H9 (cell line): ENCODE measurements around the gene DNASE1L3. TPM values are rescaled to one million over a fixed set of nuclear protein-coding genes. Genes with fewer than 3 reads are reported as not detected.

ENCODE experiments used
- DNase-seq: peaks from one replicate; pipeline ENCODE4 v3.0.0-alpha.2; 2017
- H2AFZ ChIP-seq: one replicate; pipeline ENCODE4 v1.6.1; 2013; ENCODE audit warnings: mild to moderate bottlenecking, low read length, control low read depth, moderate library complexity
- H2AK5ac ChIP-seq: 2 replicates; pipeline ENCODE4 v1.6.1; 2013; ENCODE audit warnings: low read length, control low read depth, mixed read lengths; ENCODE audit not compliant: insufficient read length
- H2BK120ac ChIP-seq: one replicate; pipeline ENCODE4 v1.6.1; 2013; ENCODE audit warnings: low read depth, mild to moderate bottlenecking, low read length, control low read depth, inconsistent platforms; ENCODE audit not compliant: poor library complexity, severe bottlenecking
- H2BK12ac ChIP-seq: 2 replicates; pipeline ENCODE4 v1.6.1; 2013; ENCODE audit warnings: low read length, control low read depth, mixed read lengths, low read depth; ENCODE audit not compliant: insufficient read length
- H2BK15ac ChIP-seq: 2 replicates; pipeline ENCODE4 v1.6.1; 2013; ENCODE audit warnings: low read depth, low read length, control low read depth
- H2BK20ac ChIP-seq: one replicate; pipeline ENCODE4 v1.6.1; 2013; ENCODE audit warnings: low read depth, mild to moderate bottlenecking, low read length, control low read depth, inconsistent platforms; ENCODE audit not compliant: poor library complexity, severe bottlenecking
- H2BK5ac ChIP-seq: 2 replicates; pipeline ENCODE4 v1.6.1; 2013; ENCODE audit warnings: low read length, control low read depth, mixed read lengths; ENCODE audit not compliant: insufficient read length
- H3K14ac ChIP-seq: 2 replicates; pipeline ENCODE4 v1.6.1; 2013; ENCODE audit warnings: low read length, control low read depth; ENCODE audit not compliant: insufficient read depth
- H3K18ac ChIP-seq: 2 replicates; pipeline ENCODE4 v1.6.1; 2013; ENCODE audit warnings: low read depth, mild to moderate bottlenecking, mixed read lengths, low read length, control low read depth; ENCODE audit not compliant: insufficient read length
- H3K23ac ChIP-seq: 2 replicates; pipeline ENCODE4 v1.6.1; 2013; ENCODE audit warnings: low read length, control low read depth, mixed read lengths, low read depth; ENCODE audit not compliant: insufficient read length
- H3K23me2 ChIP-seq: 2 replicates; pipeline ENCODE4 v1.6.1; 2013; ENCODE audit warnings: low read depth, mild to moderate bottlenecking, mixed read lengths, low read length, control low read depth; ENCODE audit not compliant: insufficient read length, poor library complexity, severe bottlenecking
- H3K27ac ChIP-seq: 2 replicates; pipeline ENCODE4 v1.5.1; 2013; ENCODE audit warnings: low read length, control low read depth, mixed read lengths, low read depth; ENCODE audit not compliant: insufficient read length
- H3K27me3 ChIP-seq: 2 replicates; pipeline ENCODE4 v1.6.1; 2013; ENCODE audit warnings: low read length, control low read depth, inconsistent platforms; ENCODE audit not compliant: insufficient read depth
- H3K4ac ChIP-seq: 2 replicates; pipeline ENCODE4 v1.6.1; 2013; ENCODE audit warnings: low read depth, mild to moderate bottlenecking, control low read depth, inconsistent platforms, low read length, moderate library complexity
- H3K4me1 ChIP-seq: 2 replicates; pipeline ENCODE4 v1.6.1; 2013; ENCODE audit warnings: low read length, control low read depth, inconsistent platforms; ENCODE audit not compliant: insufficient read depth
- H3K4me2 ChIP-seq: 2 replicates; pipeline ENCODE4 v1.6.1; 2013; ENCODE audit warnings: low read length, control low read depth, mixed read lengths; ENCODE audit not compliant: insufficient read length, insufficient read depth
- H3K56ac ChIP-seq: 2 replicates; pipeline ENCODE4 v1.6.1; 2013; ENCODE audit warnings: low read depth, mild to moderate bottlenecking, mixed read lengths, low read length, control low read depth; ENCODE audit not compliant: insufficient read length
- H3K79me1 ChIP-seq: 2 replicates; pipeline ENCODE4 v1.6.1; 2013; ENCODE audit warnings: low read depth, mild to moderate bottlenecking, moderate library complexity, low read length, control low read depth, inconsistent platforms; ENCODE audit not compliant: insufficient read depth, poor library complexity, severe bottlenecking
- H3K79me2 ChIP-seq: 2 replicates; pipeline ENCODE4 v1.6.1; 2013; ENCODE audit warnings: low read length, control low read depth, inconsistent platforms; ENCODE audit not compliant: insufficient read depth
- H3K9ac ChIP-seq: 2 replicates; pipeline ENCODE4 v1.6.1; 2013; ENCODE audit warnings: low read length, control low read depth, mixed read lengths; ENCODE audit not compliant: insufficient read length; ENCODE audit errors: extremely low read depth
- H3K9me3 ChIP-seq: one replicate; pipeline ENCODE4 v1.6.1; 2013; ENCODE audit warnings: low read depth, low read length, inconsistent platforms; ENCODE audit not compliant: control insufficient read depth
- H3T11ph ChIP-seq: one replicate; pipeline ENCODE4 v1.6.1; 2013; ENCODE audit warnings: mild to moderate bottlenecking, low read length, control low read depth, inconsistent platforms
- H4K20me1 ChIP-seq: one replicate; pipeline ENCODE4 v1.6.1; 2013; ENCODE audit not compliant: control insufficient read depth, insufficient read length, insufficient read depth
- H4K5ac ChIP-seq: 2 replicates; pipeline ENCODE4 v1.6.1; 2013; ENCODE audit warnings: low read depth, mild to moderate bottlenecking, mixed read lengths, low read length, control low read depth; ENCODE audit not compliant: insufficient read length
- H4K8ac ChIP-seq: replicated peaks from 2 replicates; pipeline ENCODE4 v1.6.1; 2013; ENCODE audit warnings: low read length, control low read depth, mixed read lengths, low read depth; ENCODE audit not compliant: insufficient read length
- H4K91ac ChIP-seq: 2 replicates; pipeline ENCODE4 v1.6.1; 2013; ENCODE audit warnings: low read depth, mild to moderate bottlenecking, moderate library complexity, mixed read lengths, low read length, control low read depth; ENCODE audit not compliant: insufficient read length
- H3K27ac Mint-ChIP-seq, 3 experiments: 2 replicates in 2 of 3; 3 replicates in 1 of 3; pipeline ENCODE4 v1.8.0; 2020 to 2021; ENCODE audit warnings: mixed read lengths in 3 of 3, mild to moderate bottlenecking in 1 of 3, moderate library complexity in 1 of 3
- H3K27me3 Mint-ChIP-seq: 2 replicates; pipeline ENCODE4 v1.8.0; 2021; ENCODE audit warnings: low read depth, mild to moderate bottlenecking, moderate library complexity, mixed read lengths
- H3K36me3 Mint-ChIP-seq, 3 experiments: 2 replicates in 2 of 3; 3 replicates in 1 of 3; pipeline ENCODE4 v1.8.0; 2020 to 2021; ENCODE audit warnings: low read depth in 3 of 3, mixed read lengths in 3 of 3; ENCODE audit not compliant: insufficient read depth in 1 of 3
- H3K4me1 Mint-ChIP-seq, 2 experiments: 2 replicates each; pipeline ENCODE4 v1.8.0; 2020; ENCODE audit warnings: mixed read lengths in 2 of 2
- H3K4me3 Mint-ChIP-seq, 2 experiments: 2 replicates in 1 of 2; 3 replicates in 1 of 2; pipeline ENCODE4 v1.8.0; 2020 to 2021; ENCODE audit warnings: mild to moderate bottlenecking in 2 of 2, mixed read lengths in 2 of 2, moderate library complexity in 1 of 2
- H3K9me3 Mint-ChIP-seq, 2 experiments: 2 replicates in 1 of 2; 3 replicates in 1 of 2; pipeline ENCODE4 v1.8.0; 2020; ENCODE audit warnings: mild to moderate bottlenecking in 2 of 2, mixed read lengths in 2 of 2, moderate library complexity in 1 of 2
- CTCF ChIP-seq: fragments of 200-600 bp; sonication (generic); conservative IDR thresholded peaks from 3 replicates; pipeline ENCODE4 v1.8.0; 2021; ENCODE audit warnings: antibody characterized with exemption, mild to moderate bottlenecking
- WGBS: extraction: QIAGEN DNeasy Blood & Tissue Kit; methylation state at CpG from one replicate; pipeline ENCODE4 v1.1.7; 2013; ENCODE audit warnings: missing lambda C conversion rate, low lambda C conversion rate, mixed read lengths; ENCODE audit not compliant: insufficient read length; ENCODE audit errors: extremely low coverage; 5-methylcytosine and 5-hydroxymethylcytosine counted together
- total RNA-seq: library from RNA; stranded (reverse); gene quantifications from 2 replicates; pipeline ENCODE4 v1.2.1, GENCODE V29; 2021

Gene DNASE1L3
- total RNA-seq, 1 experiment from 2014 or later: not detected

GRCh38 chr3:58175187-58175436, 35.7 kb downstream of the DNASE1L3 start:
- Histone ChIP-seq H2BK5ac (no peak overlapping the region), H3K79me2 (no peaks in the 10 kb centered on the region), H3K23me2 (peaks cover 4% of the 10 kb centered on the region), H3K56ac (no peak overlapping the region), H3K23ac (no peak overlapping the region), H2BK12ac (no peak overlapping the region), H3K4ac (no peak overlapping the region; the same call in 1 of the 2 replicates), H3K27me3 (no peaks in the 10 kb centered on the region), H4K5ac (no peak overlapping the region), H3K9me3 (no peaks in the 10 kb centered on the region), H3K79me1 (no peaks in the 10 kb centered on the region), H2BK15ac (no peak overlapping the region), H3T11ph (no peak overlapping the region), H4K8ac (no peak overlapping the region), H3K27ac (no peak overlapping the region), H3K4me1 (peaks cover 3% of the 10 kb centered on the region; the same call in 1 of the 2 replicates), H3K4me2 (no peak overlapping the region), H3K18ac (peak overlapping the region; percentile 54), H4K91ac (no peak overlapping the region), H2AFZ (no peak overlapping the region), H4K20me1 (no peaks in the 10 kb centered on the region), H2BK20ac (no peak overlapping the region), H2BK120ac (no peak overlapping the region), H2AK5ac (no peak overlapping the region), H3K14ac (peak overlapping the region; percentile 32; the same call in 1 of the 2 replicates), H3K9ac (no peak overlapping the region)
- no peak for DNase-seq
- TF ChIP-seq CTCF: no peak
- Mint-ChIP-seq H3K4me3 (no peak overlapping the region), H3K9me3 (no peaks in the 10 kb centered on the region), H3K36me3 (peaks cover under 1 to 18% (median 5%) of the 10 kb centered on the region in 3 experiments; a peak in 5 of 7 replicates), H3K4me1 (peaks cover 29 to 46% of the 10 kb centered on the region in 2 experiments), H3K27me3 (peaks cover 12% of the 10 kb centered on the region), H3K27ac (peak overlapping the region; percentile 59 to 74 (median 71); a peak in 4 of 7 replicates)
- WGBS: no CpG with 5 or more reads among the region's 3 CpGs
